Measurements from ENCODE around the gene GRM5.

GRM5 gene

GRCh38 chr11:88689548-88690240, 376.1 kb downstream of the GRM5 start:
- H2AFZ ChIP-seq (ENCODE audit: low read length) = no peak overlapping the region
- H3K9me2 ChIP-seq (ENCODE audit: low read depth, low read length) = no peaks in the 10 kb centered on the region
- no peaks in the 10 kb centered on the region for H3K9me3 ChIP-seq (ENCODE audit: low read length)
- no peaks in the 10 kb centered on the region for H3K4me1 ChIP-seq (ENCODE audit: insufficient read depth, low read length, severe bottlenecking)
- H3K27ac ChIP-seq (ENCODE audit: low read depth, low read length, poor library complexity, severe bottlenecking) = no peak overlapping the region
- H3K27me3 ChIP-seq (ENCODE audit: insufficient read depth, low read length) = no peaks in the 10 kb centered on the region
- H3K4me3 ChIP-seq (ENCODE audit: low read depth, low read length, poor library complexity, severe bottlenecking) = no peak overlapping the region
- TF ChIP-seq CTCF (IDR thresholded peaks at IDR 0.05; ENCODE audit: low read length) = no peak
- no peak for TF ChIP-seq EZH2 (IDR thresholded peaks at IDR 0.05; ENCODE audit: borderline replicate concordance, low read length)
- no peaks in the 10 kb centered on the region for H4K20me1 ChIP-seq (ENCODE audit: insufficient read depth, low read length)
- no peaks in the 10 kb centered on the region for H3F3A ChIP-seq (ENCODE audit: insufficient read depth, low read length)
- H3K9ac ChIP-seq (ENCODE audit: low read length) = no peak overlapping the region
- no peaks in the 10 kb centered on the region for H3K79me2 ChIP-seq (ENCODE audit: insufficient read depth, low read length)
- H3K4me2 ChIP-seq (ENCODE audit: low read length) = no peak overlapping the region
- no peaks in the 10 kb centered on the region for H3K36me3 ChIP-seq (ENCODE audit: insufficient read depth, low read length)

DNA sequence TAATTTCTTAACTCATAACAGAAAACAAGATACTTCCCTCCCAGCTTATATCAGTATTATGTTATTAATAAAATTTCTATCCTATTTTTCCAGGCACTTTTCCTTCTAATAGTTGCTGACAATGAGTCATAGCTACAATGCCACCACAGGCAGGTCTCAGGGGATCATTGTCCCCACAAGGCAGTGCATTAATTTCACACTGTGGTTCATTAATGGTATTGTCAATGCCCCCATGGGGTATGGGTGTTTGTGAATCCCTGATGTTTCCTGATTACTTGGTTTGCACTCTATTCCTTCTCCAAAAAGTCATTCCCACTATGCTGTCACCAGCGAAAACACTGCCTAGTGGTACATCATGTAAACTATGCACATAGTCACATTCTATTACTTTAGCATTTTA, 382.8 kb downstream of the GRM5 start:
- no peak overlapping the region for H3K9ac ChIP-seq (ENCODE audit: low read length)
- no peak overlapping the region for H3K4me2 ChIP-seq (ENCODE audit: low read length)
- H2AFZ ChIP-seq (ENCODE audit: low read length) = no peak overlapping the region
- H3F3A ChIP-seq (ENCODE audit: insufficient read depth, low read length) = no peaks in the 10 kb centered on the region
- H3K79me2 ChIP-seq (ENCODE audit: insufficient read depth, low read length) = no peaks in the 10 kb centered on the region
- no peaks in the 10 kb centered on the region for H3K4me1 ChIP-seq (ENCODE audit: insufficient read depth, low read length, severe bottlenecking)
- H3K27ac ChIP-seq (ENCODE audit: low read depth, low read length, poor library complexity, severe bottlenecking) = no peak overlapping the region
- H3K9me3 ChIP-seq (ENCODE audit: low read length) = no peaks in the 10 kb centered on the region
- H4K20me1 ChIP-seq (ENCODE audit: insufficient read depth, low read length) = no peaks in the 10 kb centered on the region
- H3K36me3 ChIP-seq (ENCODE audit: insufficient read depth, low read length) = no peaks in the 10 kb centered on the region
- no peak for TF ChIP-seq CTCF (IDR thresholded peaks at IDR 0.05; ENCODE audit: low read length)
- no peak for TF ChIP-seq EZH2 (IDR thresholded peaks at IDR 0.05; ENCODE audit: borderline replicate concordance, low read length)
- no peak overlapping the region for H3K4me3 ChIP-seq (ENCODE audit: low read depth, low read length, poor library complexity, severe bottlenecking)
- no peaks in the 10 kb centered on the region for H3K27me3 ChIP-seq (ENCODE audit: insufficient read depth, low read length)
- no peaks in the 10 kb centered on the region for H3K9me2 ChIP-seq (ENCODE audit: low read depth, low read length)

DNA sequence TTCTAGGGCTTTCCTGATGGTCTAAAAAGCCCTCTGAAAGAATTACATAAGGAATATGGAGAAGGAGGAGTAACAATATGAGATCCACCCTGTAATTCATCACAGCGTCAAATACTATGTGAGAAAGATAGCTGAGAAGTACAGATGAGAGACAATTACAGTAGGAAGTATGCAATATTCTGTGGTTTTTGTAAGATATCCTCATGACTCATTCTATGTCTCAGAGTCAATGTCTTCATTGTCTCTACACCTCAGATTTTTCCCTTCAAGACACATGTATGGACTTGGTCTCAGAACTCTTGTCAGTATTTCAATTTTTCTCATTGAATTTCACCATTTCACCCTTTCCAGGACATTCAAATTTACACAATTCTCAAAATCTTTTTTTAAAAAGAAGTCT, 385.0 kb downstream of the GRM5 start:
- Histone ChIP-seq H3K4me3 (ENCODE audit: low read depth, low read length, poor library complexity, severe bottlenecking) (no peak overlapping the region), H2AFZ (ENCODE audit: low read length) (no peak overlapping the region), H4K20me1 (ENCODE audit: insufficient read depth, low read length) (no peaks in the 10 kb centered on the region), H3K9me3 (ENCODE audit: low read length) (no peaks in the 10 kb centered on the region), H3K4me2 (ENCODE audit: low read length) (no peak overlapping the region), H3K4me1 (ENCODE audit: insufficient read depth, low read length, severe bottlenecking) (no peaks in the 10 kb centered on the region), H3K27ac (ENCODE audit: low read depth, low read length, poor library complexity, severe bottlenecking) (no peak overlapping the region), H3K79me2 (ENCODE audit: insufficient read depth, low read length) (no peaks in the 10 kb centered on the region), H3K27me3 (ENCODE audit: insufficient read depth, low read length) (no peaks in the 10 kb centered on the region), H3K9ac (ENCODE audit: low read length) (no peak overlapping the region), H3K36me3 (ENCODE audit: insufficient read depth, low read length) (no peaks in the 10 kb centered on the region), H3F3A (ENCODE audit: insufficient read depth, low read length) (no peaks in the 10 kb centered on the region), H3K9me2 (ENCODE audit: low read depth, low read length) (no peaks in the 10 kb centered on the region)
- no peak for TF ChIP-seq EZH2 (IDR thresholded peaks at IDR 0.05; ENCODE audit: borderline replicate concordance, low read length)
- no peak for TF ChIP-seq CTCF (IDR thresholded peaks at IDR 0.05; ENCODE audit: low read length)
